Measurements from ENCODE around the gene SESN2.
"Not testable (repeated sequence)": the region's sequence is repeated elsewhere in the genome, so short reads cannot be mapped to it uniquely, and the experiment has no call there.

The SESN2 gene

GRCh38 chr1:28291711-28292110, 32.4 kb downstream of the SESN2 start:
- no peak for DNase-seq

GRCh38 chr1:28295936-28296335, 36.6 kb downstream of the SESN2 start:
- no peak for DNase-seq

GRCh38 chr1:28296401-28297261, 37.3 kb downstream of the SESN2 start:
- no peak for DNase-seq

- no peak for DNase-seq
Observed at GRCh38 chr1:28297826-28298225, 38.5 kb downstream of the SESN2 start.

- no peak for DNase-seq
Observed at GRCh38 chr1:28298438-28298837, 39.1 kb downstream of the SESN2 start.

- DNase-seq: no peak
Observed at GRCh38 chr1:28301368-28302174, 42.3 kb downstream of the SESN2 start.

GRCh38 chr1:28302247-28302646, 42.9 kb downstream of the SESN2 start:
- no peak for DNase-seq

- DNase-seq: no peak
Observed at GRCh38 chr1:28306301-28306949, 47.1 kb downstream of the SESN2 start.

- no peak for DNase-seq
Observed at GRCh38 chr1:28308750-28309149, 49.4 kb downstream of the SESN2 start.

GRCh38 chr1:28309702-28310101, 50.4 kb downstream of the SESN2 start:
- DNase-seq: no peak

- no peak for DNase-seq
Observed at GRCh38 chr1:28313702-28314546, 54.6 kb downstream of the SESN2 start.

GRCh38 chr1:28314547-28314941, 55.2 kb downstream of the SESN2 start:
- DNase-seq: no peak

GRCh38 chr1:28317014-28317413, 57.7 kb downstream of the SESN2 start:
- no peak for DNase-seq

- DNase-seq: no peak
Observed at GRCh38 chr1:28322194-28322593, 62.9 kb downstream of the SESN2 start.

- no peak for DNase-seq
Observed at GRCh38 chr1:28323720-28324119, 64.4 kb downstream of the SESN2 start.

GRCh38 chr1:28326515-28326914, 67.2 kb downstream of the SESN2 start:
- DNase-seq: no peak

GRCh38 chr1:28326984-28327383, 67.7 kb downstream of the SESN2 start:
- no peak for DNase-seq

- not testable (repeated sequence) for DNase-seq
Observed at GRCh38 chr1:28327431-28327830, 68.1 kb downstream of the SESN2 start.

- no peak for DNase-seq
Observed at GRCh38 chr1:28328228-28328648, 68.9 kb downstream of the SESN2 start.

- no peak for DNase-seq
Observed at GRCh38 chr1:28329395-28330153, 70.3 kb downstream of the SESN2 start.

Data from NCI-H1436 treated with DMSO at 0.1 percent for 48 hours (cell line).